Ramos (cell line): ENCODE measurements around the gene TMEM9.

Source experiments
- in situ Hi-C: fragments of 300-500 bp; cut with MboI; formaldehyde crosslinking; loops from one replicate; pipeline ENCODE4 v1.14.3; 2022; ENCODE audit warnings: low sequenced_read_pairs; ENCODE audit not compliant: unreplicated experiment

The TMEM9 gene

GRCh38 chr1:201090541-201090940 is 63.7 kb downstream of the TMEM9 start:
- in situ Hi-C loops: no loop called here

- in situ Hi-C loops: no loop called here
Measured at GRCh38 chr1:201089596-201089995, 64.7 kb downstream of the TMEM9 start.

- in situ Hi-C loops: no loop called here
Measured at GRCh38 chr1:201088901-201089525, 65.3 kb downstream of the TMEM9 start.

- in situ Hi-C loops: no loop called here
Measured at GRCh38 chr1:201088395-201088794, 65.9 kb downstream of the TMEM9 start.

- in situ Hi-C loops: no loop called here
Measured at GRCh38 chr1:201085902-201086735, 68.2 kb downstream of the TMEM9 start.
